HG02943 (cell line): ENCODE results near the gene ANKLE1.
A peak's percentile ranks its signal among the peaks of the same experiment; 100 is the strongest.

ENCODE experiments used
- ATAC-seq: cut with Tn5 transposase; IDR thresholded peaks from one replicate; pipeline ENCODE4 v1.9.1; 2021; ENCODE audit warnings: mild to moderate bottlenecking, low read depth, moderate library complexity; ENCODE audit not compliant: unreplicated experiment

ANKLE1 gene

GRCh38 chr19:17305216-17305516 is 23.5 kb downstream of the ANKLE1 start:
- no peak for ATAC-seq

- peak; percentile 66 for ATAC-seq
These were observed 24.0 kb downstream of the ANKLE1 start, which contains the start of gene MRPL34 for GRCh38 chr19:17305517-17306284. MRPL34 (plus strand) TSS chr19:17305872; CDS start chr19:17305893, 21 bp downstream.

GRCh38 chr19:17306285-17306714 is 24.6 kb downstream of the ANKLE1 start:
- no peak for ATAC-seq

GRCh38 chr19:17307876-17308377 is 26.2 kb downstream of the ANKLE1 start:
- ATAC-seq = no peak

- ATAC-seq = peak; percentile 47
These were observed 27.7 kb downstream of the ANKLE1 start, which contains the start of gene DDA1 for GRCh38 chr19:17309198-17309964. DDA1 (plus strand) TSS chr19:17309563; CDS start chr19:17309655, 92 bp downstream.

- ATAC-seq = no peak
These were observed 28.3 kb downstream of the ANKLE1 start for GRCh38 chr19:17309965-17310461.

GRCh38 chr19:17311455-17312188 is 29.9 kb downstream of the ANKLE1 start:
- ATAC-seq = no peak

GRCh38 chr19:17312189-17313113 is 30.8 kb downstream of the ANKLE1 start:
- ATAC-seq = no peak

GRCh38 chr19:17314007-17314593 is 32.4 kb downstream of the ANKLE1 start:
- no peak for ATAC-seq

GRCh38 chr19:17318966-17319365 is 37.3 kb downstream of the ANKLE1 start:
- ATAC-seq = no peak

- ATAC-seq = no peak
These were observed 38.0 kb downstream of the ANKLE1 start for GRCh38 chr19:17319473-17320238.

- no peak for ATAC-seq
These were observed 38.7 kb downstream of the ANKLE1 start for GRCh38 chr19:17320435-17320834.

- no peak for ATAC-seq
These were observed 40.2 kb downstream of the ANKLE1 start for GRCh38 chr19:17321655-17322489.

- ATAC-seq = no peak
These were observed 41.2 kb downstream of the ANKLE1 start for GRCh38 chr19:17322854-17323253.

GRCh38 chr19:17323300-17323963 is 41.7 kb downstream of the ANKLE1 start:
- no peak for ATAC-seq

GRCh38 chr19:17323964-17324332 is 42.2 kb downstream of the ANKLE1 start:
- no peak for ATAC-seq
